ENCODE measurements around the gene ZNF593. TPM values are rescaled to one million over a fixed set of nuclear protein-coding genes. Genes with fewer than 3 reads are reported as not detected.

Gene ZNF593
- total RNA-seq, 2 donors from 2014 or later: 15.6 to 15.9 TPM

DNA sequence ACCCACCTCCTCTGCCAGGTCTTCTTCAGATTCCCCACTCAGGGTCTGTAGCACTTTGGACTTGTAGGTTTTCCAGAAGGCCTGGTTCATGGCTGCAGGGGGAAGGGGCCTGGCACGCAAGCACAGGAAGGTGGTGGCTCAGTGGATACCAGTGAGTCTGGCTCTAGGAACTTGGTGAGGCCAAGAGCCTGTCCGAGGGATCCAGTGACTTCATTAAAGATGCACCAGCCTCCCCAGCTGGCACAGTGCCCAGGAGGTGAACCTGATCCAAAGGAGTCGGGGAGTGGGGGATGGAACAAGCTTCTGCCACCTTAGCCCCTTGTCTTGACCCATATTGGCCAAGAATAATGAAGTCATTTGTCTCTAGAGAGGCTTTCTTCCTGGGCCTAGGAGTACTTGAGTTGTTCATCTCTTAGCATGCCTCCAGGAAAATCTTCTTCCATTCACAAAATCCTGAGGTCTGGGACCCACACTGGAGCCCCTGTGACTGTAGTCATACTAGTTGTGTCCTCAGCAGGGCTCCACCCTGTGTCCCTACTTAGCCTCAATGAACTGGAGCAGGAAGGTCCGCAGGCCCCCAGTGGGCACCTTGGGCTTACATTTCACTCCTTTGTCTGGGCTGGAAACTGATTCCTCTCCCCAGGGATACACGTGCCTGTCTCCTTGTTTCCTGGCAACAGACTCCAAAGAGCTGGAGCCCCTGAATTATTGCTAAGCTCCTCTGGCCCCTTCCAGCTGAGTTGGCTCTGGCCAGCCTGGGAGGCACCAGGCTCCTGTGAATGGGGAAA, 1.1 kb upstream of the ZNF593 start, which contains the start of gene C1orf232:
Gene C1orf232 (minus strand): TSS at position 554 of the 788 bp plus-strand sequence. CDS start 464 bp downstream, at position 90.
- H3K9me3 ChIP-seq (ENCODE audit: control insufficient read depth, low read length, poor library complexity, severe bottlenecking): no peaks in the 10 kb centered on the region
- Mint-ChIP-seq H3K4me1 (peaks cover 16% of the 10 kb centered on the region), H3K27me3 (no peaks in the 10 kb centered on the region), H3K36me3 (ENCODE audit: low read depth) (no peaks in the 10 kb centered on the region), H3K27ac (peak within 1 kb of the TSS; percentile 79), H3K4me3 (peak within 1 kb of the TSS; percentile 92)
- DNase-seq: no peak
- ATAC-seq: no peak

GRCh38 chr1:26169198-26169554, 532 bp upstream of the ZNF593 start:
- ATAC-seq (no peak), DNase-seq (no peak)
- H3K4me1 Mint-ChIP-seq: peaks cover 16% of the 10 kb centered on the region
- H3K27ac Mint-ChIP-seq: peak overlapping the region; percentile 79
- H3K4me3 Mint-ChIP-seq: peak overlapping the region; percentile 92
- H3K27me3 Mint-ChIP-seq: no peaks in the 10 kb centered on the region
- no peaks in the 10 kb centered on the region for H3K36me3 Mint-ChIP-seq (ENCODE audit: low read depth)
- H3K9me3 ChIP-seq (ENCODE audit: control insufficient read depth, low read length, poor library complexity, severe bottlenecking): no peaks in the 10 kb centered on the region

DNA sequence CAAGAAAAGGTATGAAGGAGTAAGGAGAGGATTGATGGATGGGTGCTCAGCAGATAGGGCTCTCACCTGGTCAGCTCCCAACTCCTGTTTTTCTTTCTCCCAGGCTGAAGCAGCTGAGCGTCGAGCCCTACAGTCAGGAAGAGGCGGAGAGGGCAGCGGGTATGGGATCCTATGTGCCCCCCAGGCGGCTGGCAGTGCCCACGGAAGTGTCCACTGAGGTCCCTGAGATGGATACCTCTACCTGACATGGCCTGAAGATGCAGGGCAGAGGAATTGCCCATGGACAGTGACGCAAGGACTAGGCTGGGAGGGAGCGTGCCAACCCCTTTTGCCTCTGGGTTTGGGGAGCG, 739 bp downstream of the ZNF593 start:
- peaks cover 11% of the 10 kb centered on the region for H3K4me1 Mint-ChIP-seq
- peak overlapping the region; percentile 79 for H3K27ac Mint-ChIP-seq
- no peaks in the 10 kb centered on the region for H3K9me3 ChIP-seq (ENCODE audit: control insufficient read depth, low read length, poor library complexity, severe bottlenecking)
- ATAC-seq (no peak), DNase-seq (no peak)
- H3K36me3 Mint-ChIP-seq (ENCODE audit: low read depth): no peaks in the 10 kb centered on the region
- H3K4me3 Mint-ChIP-seq: peak overlapping the region; percentile 92
- no peaks in the 10 kb centered on the region for H3K27me3 Mint-ChIP-seq

DNA sequence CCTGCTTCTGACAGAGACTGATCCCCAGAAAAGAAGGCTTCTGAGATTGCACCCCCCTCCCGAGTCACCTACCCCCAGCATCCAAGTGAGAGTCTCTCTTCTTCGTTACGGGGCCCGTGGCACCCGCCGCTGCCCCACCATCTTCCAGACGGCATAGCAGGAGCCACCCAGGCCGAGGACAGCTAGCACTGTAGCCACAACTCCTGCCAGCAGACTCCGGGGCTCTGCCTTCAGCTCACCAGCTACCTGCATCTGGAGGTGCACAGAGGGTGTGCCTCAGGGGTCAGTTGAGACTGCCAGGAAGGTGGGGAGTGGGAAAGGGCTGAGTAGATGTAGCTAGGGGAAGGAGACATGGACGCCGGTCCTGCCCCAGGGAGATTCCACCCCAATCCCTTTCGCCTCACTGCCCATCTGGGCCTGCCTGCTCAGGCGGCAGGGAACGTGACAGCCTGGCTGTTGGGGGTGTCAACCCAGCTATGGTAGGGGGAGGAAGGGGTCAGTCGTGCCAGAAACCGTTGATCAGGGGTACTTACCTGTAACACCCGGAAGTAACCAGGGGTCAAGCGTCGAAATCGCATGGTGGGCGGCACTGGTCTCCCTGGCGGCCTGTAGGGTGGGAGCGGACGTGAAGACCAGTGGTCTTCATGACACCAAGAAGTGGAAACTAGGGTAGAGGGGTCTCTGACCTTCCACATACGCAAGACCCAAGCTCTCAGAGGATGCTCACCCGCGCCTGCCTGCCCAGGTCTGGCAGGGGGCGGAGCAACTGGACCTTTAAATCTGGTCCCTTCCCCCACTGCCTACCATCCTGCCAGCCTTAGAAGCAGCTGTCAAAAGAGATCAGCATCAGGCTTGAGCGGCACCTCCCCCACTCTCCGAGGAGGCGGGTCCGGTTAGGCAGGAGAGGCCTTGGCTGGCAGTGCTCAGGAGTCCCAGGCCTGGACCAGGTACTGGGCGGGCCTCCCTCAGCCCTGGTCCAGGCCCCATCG, 1.7 kb downstream of the ZNF593 start, which contains the start of gene ZNF593OS:
Gene ZNF593OS (minus strand): TSS at position 749 of the 989 bp plus-strand sequence. CDS start 171 bp downstream, at position 578.
- Mint-ChIP-seq H3K4me1 (peaks cover 11% of the 10 kb centered on the region), H3K27ac (peak within 1 kb of the TSS; percentile 79), H3K4me3 (peak within 1 kb of the TSS; percentile 92), H3K27me3 (no peaks in the 10 kb centered on the region), H3K36me3 (ENCODE audit: low read depth) (no peaks in the 10 kb centered on the region)
- no peaks in the 10 kb centered on the region for H3K9me3 ChIP-seq (ENCODE audit: control insufficient read depth, low read length, poor library complexity, severe bottlenecking)
- no peak for DNase-seq
- no peak for ATAC-seq

DNA sequence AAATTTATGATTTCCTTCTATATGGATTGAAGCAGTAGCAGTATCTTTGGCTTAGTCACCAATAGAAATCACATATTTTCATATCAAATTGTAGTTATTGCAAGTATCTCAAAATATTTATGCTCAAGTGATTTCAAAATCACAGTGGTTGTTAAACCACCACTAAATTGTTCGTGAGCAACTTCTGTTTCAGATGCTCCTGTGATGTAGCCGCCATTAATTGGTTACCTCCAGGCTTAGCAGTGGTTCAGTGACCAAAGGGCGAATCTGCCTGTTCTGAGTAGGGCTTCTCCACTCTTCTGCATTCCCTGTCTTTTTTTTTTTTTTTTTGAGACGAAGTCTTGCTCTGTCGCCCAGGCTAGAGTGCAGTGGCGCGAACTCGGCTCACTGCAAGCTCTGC, 5.6 kb downstream of the ZNF593 start:
- Mint-ChIP-seq H3K4me1 (peaks cover 6% of the 10 kb centered on the region), H3K36me3 (ENCODE audit: low read depth) (no peaks in the 10 kb centered on the region), H3K4me3 (no peak overlapping the region), H3K27ac (peak overlapping the region; percentile 34), H3K27me3 (no peaks in the 10 kb centered on the region)
- ATAC-seq (no peak), DNase-seq (no peak)
- H3K9me3 ChIP-seq (ENCODE audit: control insufficient read depth, low read length, poor library complexity, severe bottlenecking): no peaks in the 10 kb centered on the region

GRCh38 chr1:26177182-26177684, 7.5 kb downstream of the ZNF593 start, which contains the start of gene CNKSR1:
TSS of gene CNKSR1 (plus strand) at chr1:26177491. CDS start at chr1:26177548, 57 bp downstream.
- no peaks in the 10 kb centered on the region for H3K27me3 Mint-ChIP-seq
- peaks cover 2% of the 10 kb centered on the region for H3K4me1 Mint-ChIP-seq
- H3K4me3 Mint-ChIP-seq: no peak within 1 kb of the TSS
- H3K9me3 ChIP-seq (ENCODE audit: control insufficient read depth, low read length, poor library complexity, severe bottlenecking): no peaks in the 10 kb centered on the region
- ATAC-seq (no peak), DNase-seq (no peak)
- peak within 1 kb of the TSS; percentile 34 for H3K27ac Mint-ChIP-seq
- no peaks in the 10 kb centered on the region for H3K36me3 Mint-ChIP-seq (ENCODE audit: low read depth)

GRCh38 chr1:26180010-26180506, 10.3 kb downstream of the ZNF593 start:
- no peaks in the 10 kb centered on the region for H3K9me3 ChIP-seq (ENCODE audit: control insufficient read depth, low read length, poor library complexity, severe bottlenecking)
- peaks cover 2% of the 10 kb centered on the region for H3K4me1 Mint-ChIP-seq
- DNase-seq: no peak
- no peaks in the 10 kb centered on the region for H3K27me3 Mint-ChIP-seq
- no peak for ATAC-seq
- H3K27ac Mint-ChIP-seq: no peak overlapping the region
- H3K4me3 Mint-ChIP-seq: no peak overlapping the region
- no peaks in the 10 kb centered on the region for H3K36me3 Mint-ChIP-seq (ENCODE audit: low read depth)

- DNase-seq (no peak), ATAC-seq (no peak)
- H3K27ac Mint-ChIP-seq: no peak overlapping the region
- H3K4me3 Mint-ChIP-seq: no peak overlapping the region
- peaks cover 2% of the 10 kb centered on the region for H3K4me1 Mint-ChIP-seq
- H3K27me3 Mint-ChIP-seq: no peaks in the 10 kb centered on the region
- no peaks in the 10 kb centered on the region for H3K9me3 ChIP-seq (ENCODE audit: control insufficient read depth, low read length, poor library complexity, severe bottlenecking)
- no peaks in the 10 kb centered on the region for H3K36me3 Mint-ChIP-seq (ENCODE audit: low read depth)
These were observed 12.1 kb downstream of the ZNF593 start for GRCh38 chr1:26181586-26182382.

DNA sequence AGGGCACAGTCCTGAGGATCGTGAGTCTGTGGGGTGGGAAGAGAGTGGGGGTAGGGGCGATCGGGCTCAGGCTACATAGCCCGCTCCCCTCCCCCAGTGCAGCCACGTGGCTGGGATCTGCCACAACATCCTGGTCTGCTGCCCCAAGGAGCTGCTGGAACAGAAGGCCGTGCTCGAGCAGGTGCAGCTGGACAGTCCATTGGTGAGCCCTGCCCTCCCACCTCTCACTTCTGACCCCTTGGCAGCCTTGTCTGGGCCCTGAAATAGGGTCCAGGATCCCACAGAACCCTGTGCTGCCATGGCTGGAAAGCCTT, 12.6 kb downstream of the ZNF593 start:
- H3K9me3 ChIP-seq (ENCODE audit: control insufficient read depth, low read length, poor library complexity, severe bottlenecking): no peaks in the 10 kb centered on the region
- Mint-ChIP-seq H3K27me3 (no peaks in the 10 kb centered on the region), H3K4me1 (peaks cover 2% of the 10 kb centered on the region), H3K27ac (no peak overlapping the region), H3K36me3 (ENCODE audit: low read depth) (no peaks in the 10 kb centered on the region), H3K4me3 (no peak overlapping the region)
- no peak for DNase-seq
- ATAC-seq: no peak

GRCh38 chr1:26184086-26184485, 14.4 kb downstream of the ZNF593 start:
- DNase-seq (no peak), ATAC-seq (no peak)
- H3K36me3 Mint-ChIP-seq (ENCODE audit: low read depth): no peaks in the 10 kb centered on the region
- no peaks in the 10 kb centered on the region for H3K27me3 Mint-ChIP-seq
- H3K9me3 ChIP-seq (ENCODE audit: control insufficient read depth, low read length, poor library complexity, severe bottlenecking): no peaks in the 10 kb centered on the region
- no peak overlapping the region for H3K4me3 Mint-ChIP-seq
- peaks cover 2% of the 10 kb centered on the region for H3K4me1 Mint-ChIP-seq
- H3K27ac Mint-ChIP-seq: no peak overlapping the region

DNA sequence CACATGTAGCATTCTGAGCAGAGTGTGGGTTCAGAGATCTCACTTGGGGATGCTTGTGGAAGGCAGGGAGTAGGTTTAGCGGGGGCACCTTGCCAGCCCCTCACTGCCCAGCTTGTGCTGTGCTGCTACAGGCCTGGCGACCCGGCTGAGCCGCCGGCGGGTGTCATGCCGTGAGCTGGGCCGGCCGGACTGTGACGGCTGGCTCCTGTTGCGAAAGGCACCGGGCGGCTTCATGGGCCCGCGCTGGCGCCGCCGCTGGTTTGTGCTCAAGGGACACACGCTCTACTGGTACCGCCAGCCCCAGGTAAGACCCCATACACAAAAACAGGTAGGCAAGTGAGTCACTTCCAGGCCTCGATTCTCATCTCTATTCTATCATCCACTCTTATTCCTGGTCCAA, 15.2 kb downstream of the ZNF593 start:
- Mint-ChIP-seq H3K27me3 (no peaks in the 10 kb centered on the region), H3K4me3 (no peak overlapping the region), H3K27ac (no peak overlapping the region), H3K4me1 (peaks cover 2% of the 10 kb centered on the region), H3K36me3 (ENCODE audit: low read depth) (no peaks in the 10 kb centered on the region)
- DNase-seq: no peak
- ATAC-seq: no peak
- H3K9me3 ChIP-seq (ENCODE audit: control insufficient read depth, low read length, poor library complexity, severe bottlenecking): no peaks in the 10 kb centered on the region

DNA sequence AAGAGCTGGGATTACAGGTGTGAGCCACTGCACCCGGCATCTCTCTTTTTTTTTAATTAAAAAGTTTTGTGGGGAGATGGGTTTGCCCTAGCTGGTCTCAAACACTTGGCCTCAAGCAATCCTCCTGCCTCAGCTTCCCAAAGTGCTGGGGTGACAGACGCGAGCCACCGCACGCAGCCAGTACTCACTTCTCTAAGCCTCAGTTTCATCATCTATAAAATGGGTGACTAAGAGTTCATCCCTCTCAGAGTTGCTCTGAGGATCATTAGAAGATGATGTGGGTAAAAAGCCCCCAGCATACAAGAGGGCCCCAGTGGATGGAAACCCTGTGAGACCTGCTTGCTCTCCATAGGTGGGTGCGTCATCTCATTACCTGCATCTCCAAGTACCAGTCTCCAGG, 18.2 kb downstream of the ZNF593 start:
- no peak for DNase-seq
- no peaks in the 10 kb centered on the region for H3K27me3 Mint-ChIP-seq
- ATAC-seq: no peak
- H3K36me3 Mint-ChIP-seq (ENCODE audit: low read depth): no peaks in the 10 kb centered on the region
- H3K9me3 ChIP-seq (ENCODE audit: control insufficient read depth, low read length, poor library complexity, severe bottlenecking): no peaks in the 10 kb centered on the region
- H3K4me3 Mint-ChIP-seq: no peak overlapping the region
- peaks cover 12% of the 10 kb centered on the region for H3K4me1 Mint-ChIP-seq
- no peak overlapping the region for H3K27ac Mint-ChIP-seq

All from T-helper 17 cell (primary cell).